Measurements from ENCODE around the gene RAB3A.

The RAB3A gene, protein sequence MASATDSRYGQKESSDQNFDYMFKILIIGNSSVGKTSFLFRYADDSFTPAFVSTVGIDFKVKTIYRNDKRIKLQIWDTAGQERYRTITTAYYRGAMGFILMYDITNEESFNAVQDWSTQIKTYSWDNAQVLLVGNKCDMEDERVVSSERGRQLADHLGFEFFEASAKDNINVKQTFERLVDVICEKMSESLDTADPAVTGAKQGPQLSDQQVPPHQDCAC

GRCh38 chr19:18203863-18204393, at the start of gene RAB3A:
RAB3A (minus strand) TSS chr19:18204042; CDS start chr19:18202740, 1,302 bp downstream.
- H3K9ac ChIP-seq (ENCODE audit: low read length in 5 of 5) = peak within 1 kb of the TSS; percentile 17 to 90 (median 87)

DNA sequence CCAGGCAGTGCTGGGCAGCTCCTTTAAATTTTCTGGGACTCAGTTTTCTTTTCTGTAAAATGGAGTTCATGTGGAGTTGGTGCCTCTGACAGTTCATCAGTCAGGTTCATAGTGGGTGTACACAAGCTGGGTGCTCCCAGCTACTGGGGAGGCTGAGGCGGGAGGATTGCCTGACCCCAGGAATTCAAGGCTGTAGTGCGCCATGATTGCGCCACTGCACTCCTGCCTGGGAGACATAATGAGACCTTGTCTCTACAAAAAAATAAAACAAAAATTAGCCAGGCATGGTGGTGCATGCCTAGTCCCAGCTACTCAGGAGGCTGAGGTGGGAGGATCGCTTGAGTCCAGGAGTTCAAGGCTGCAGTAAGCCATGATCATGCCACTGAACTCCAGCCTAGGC, 49.3 kb upstream of the RAB3A start:
- H3K9me3 ChIP-seq (ENCODE audit: control insufficient read depth in 5 of 5, low read length in 5 of 5) = peaks cover 0 to 5% (median 0%) of the 10 kb centered on the region in 5 donors
- peaks cover 0 to 7% (median 0%) of the 10 kb centered on the region in 5 donors for H3K4me1 ChIP-seq (ENCODE audit: control insufficient read depth in 5 of 5, insufficient read depth in 5 of 5, low read length in 5 of 5)
- H3K27me3 ChIP-seq (ENCODE audit: control insufficient read depth in 5 of 5, insufficient read depth in 4 of 5, low read length in 5 of 5) = peaks cover 11 to 17% (median 13%) of the 10 kb centered on the region in 5 donors
- no peak overlapping the region for H3K27ac ChIP-seq (ENCODE audit: low read depth, low read length)
- H3K36me3 ChIP-seq (ENCODE audit: control insufficient read depth in 5 of 5, insufficient read depth in 5 of 5, low read length in 5 of 5) = peaks cover 0 to 10% (median 5%) of the 10 kb centered on the region in 5 donors
- no peak overlapping the region for H3K4me3 ChIP-seq (ENCODE audit: low read depth in 1 of 5, low read length in 5 of 5)
- H3K9ac ChIP-seq (ENCODE audit: low read length in 5 of 5) = no peak overlapping the region

More at GRCh38 chr19:18203863-18204393, at the start of gene RAB3A:
- peaks cover 0 to 4% (median 2%) of the 10 kb centered on the region in 5 donors for H3K27me3 ChIP-seq (ENCODE audit: control insufficient read depth in 5 of 5, insufficient read depth in 4 of 5, low read length in 5 of 5)
- H3K27ac ChIP-seq (ENCODE audit: low read depth, low read length) = peak within 1 kb of the TSS; percentile 96
- peaks cover 0 to 9% (median 3%) of the 10 kb centered on the region in 5 donors for H3K36me3 ChIP-seq (ENCODE audit: control insufficient read depth in 5 of 5, insufficient read depth in 5 of 5, low read length in 5 of 5)
- peaks cover 3 to 31% (median 28%) of the 10 kb centered on the region in 5 donors for H3K4me1 ChIP-seq (ENCODE audit: control insufficient read depth in 5 of 5, insufficient read depth in 5 of 5, low read length in 5 of 5)
- peak within 1 kb of the TSS; percentile 78 to 86 (median 85) for H3K4me3 ChIP-seq (ENCODE audit: low read depth in 1 of 5, low read length in 5 of 5)
- H3K9me3 ChIP-seq (ENCODE audit: control insufficient read depth in 5 of 5, low read length in 5 of 5) = no peaks in the 10 kb centered on the region

DNA sequence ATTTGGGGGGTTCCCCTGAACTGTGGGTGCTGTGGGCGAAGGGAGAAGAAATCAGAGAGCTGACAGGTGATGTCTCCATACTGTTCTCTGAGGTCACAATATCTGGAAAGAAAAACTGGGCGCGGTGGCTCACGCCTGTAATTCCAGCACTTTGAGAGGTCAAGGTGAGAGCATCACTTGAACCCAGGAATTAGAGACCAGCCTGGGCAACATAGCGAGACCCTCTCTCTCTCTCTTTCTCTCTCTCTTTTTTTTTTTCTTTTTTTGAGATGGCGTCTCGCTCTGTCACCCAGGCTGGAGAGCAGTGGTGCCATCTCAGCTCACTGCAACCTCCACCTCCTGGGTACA, 48.5 kb upstream of the RAB3A start:
- H3K4me3 ChIP-seq (ENCODE audit: low read depth in 1 of 5, low read length in 5 of 5) = no peak overlapping the region
- H3K27ac ChIP-seq (ENCODE audit: low read depth, low read length) = no peak overlapping the region
- peaks cover 0 to 7% (median 0%) of the 10 kb centered on the region in 5 donors for H3K4me1 ChIP-seq (ENCODE audit: control insufficient read depth in 5 of 5, insufficient read depth in 5 of 5, low read length in 5 of 5)
- no peak overlapping the region for H3K9ac ChIP-seq (ENCODE audit: low read length in 5 of 5)
- peaks cover 11 to 17% (median 15%) of the 10 kb centered on the region in 5 donors for H3K27me3 ChIP-seq (ENCODE audit: control insufficient read depth in 5 of 5, insufficient read depth in 4 of 5, low read length in 5 of 5)
- H3K36me3 ChIP-seq (ENCODE audit: control insufficient read depth in 5 of 5, insufficient read depth in 5 of 5, low read length in 5 of 5) = peaks cover 0 to 6% (median 2%) of the 10 kb centered on the region in 5 donors
- peaks cover 0 to 5% (median 0%) of the 10 kb centered on the region in 5 donors for H3K9me3 ChIP-seq (ENCODE audit: control insufficient read depth in 5 of 5, low read length in 5 of 5)

GRCh38 chr19:18251587-18252369, 47.9 kb upstream of the RAB3A start:
- Histone ChIP-seq H3K27me3 (ENCODE audit: control insufficient read depth in 5 of 5, insufficient read depth in 4 of 5, low read length in 5 of 5) (peaks cover 11 to 17% (median 15%) of the 10 kb centered on the region in 5 donors), H3K27ac (ENCODE audit: low read depth, low read length) (no peak overlapping the region), H3K4me1 (ENCODE audit: control insufficient read depth in 5 of 5, insufficient read depth in 5 of 5, low read length in 5 of 5) (peaks cover 0 to 7% (median 0%) of the 10 kb centered on the region in 5 donors), H3K9me3 (ENCODE audit: control insufficient read depth in 5 of 5, low read length in 5 of 5) (peaks cover 0 to 5% (median 0%) of the 10 kb centered on the region in 5 donors), H3K9ac (ENCODE audit: low read length in 5 of 5) (no peak overlapping the region), H3K36me3 (ENCODE audit: control insufficient read depth in 5 of 5, insufficient read depth in 5 of 5, low read length in 5 of 5) (peaks cover 0 to under 1% (median 0%) of the 10 kb centered on the region in 5 donors), H3K4me3 (ENCODE audit: low read depth in 1 of 5, low read length in 5 of 5) (no peak overlapping the region)

GRCh38 chr19:18249834-18250233, 46.0 kb upstream of the RAB3A start:
- Histone ChIP-seq H3K9ac (ENCODE audit: low read length in 5 of 5) (no peak overlapping the region), H3K4me1 (ENCODE audit: control insufficient read depth in 5 of 5, insufficient read depth in 5 of 5, low read length in 5 of 5) (peaks cover 0 to 3% (median 0%) of the 10 kb centered on the region in 5 donors), H3K36me3 (ENCODE audit: control insufficient read depth in 5 of 5, insufficient read depth in 5 of 5, low read length in 5 of 5) (no peaks in the 10 kb centered on the region), H3K27me3 (ENCODE audit: control insufficient read depth in 5 of 5, insufficient read depth in 4 of 5, low read length in 5 of 5) (peaks cover 3 to 11% (median 9%) of the 10 kb centered on the region in 5 donors), H3K27ac (ENCODE audit: low read depth, low read length) (no peak overlapping the region), H3K4me3 (ENCODE audit: low read depth in 1 of 5, low read length in 5 of 5) (no peak overlapping the region), H3K9me3 (ENCODE audit: control insufficient read depth in 5 of 5, low read length in 5 of 5) (peaks cover 0 to 5% (median 0%) of the 10 kb centered on the region in 5 donors)

DNA sequence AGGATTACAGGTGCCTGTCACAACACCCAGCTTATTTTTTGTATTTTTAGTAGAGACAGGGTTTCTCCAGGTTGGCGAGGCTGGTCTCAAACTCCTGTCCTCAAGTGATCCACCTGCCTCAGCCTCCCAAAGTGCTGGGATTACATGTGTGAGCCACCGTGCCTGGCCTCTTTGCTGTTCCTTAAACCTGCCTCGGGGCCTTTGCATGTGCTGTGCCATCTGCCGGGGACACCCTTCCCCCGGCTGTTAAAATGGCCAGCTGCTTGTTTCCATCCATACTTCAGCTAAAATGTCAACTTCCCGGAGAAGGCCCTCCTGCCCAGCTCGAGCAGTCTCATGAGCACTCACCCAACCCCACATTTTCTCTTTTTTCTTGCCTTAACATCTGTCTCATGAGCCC, 41.5 kb upstream of the RAB3A start:
- Histone ChIP-seq H3K9ac (ENCODE audit: low read length in 5 of 5) (no peak overlapping the region), H3K4me1 (ENCODE audit: control insufficient read depth in 5 of 5, insufficient read depth in 5 of 5, low read length in 5 of 5) (no peaks in the 10 kb centered on the region), H3K36me3 (ENCODE audit: control insufficient read depth in 5 of 5, insufficient read depth in 5 of 5, low read length in 5 of 5) (no peaks in the 10 kb centered on the region), H3K9me3 (ENCODE audit: control insufficient read depth in 5 of 5, low read length in 5 of 5) (peaks cover 0 to 3% (median 0%) of the 10 kb centered on the region in 5 donors), H3K4me3 (ENCODE audit: low read depth in 1 of 5, low read length in 5 of 5) (no peak overlapping the region), H3K27me3 (ENCODE audit: control insufficient read depth in 5 of 5, insufficient read depth in 4 of 5, low read length in 5 of 5) (peaks cover 0 to 4% (median 0%) of the 10 kb centered on the region in 5 donors), H3K27ac (ENCODE audit: low read depth, low read length) (no peak overlapping the region)

DNA sequence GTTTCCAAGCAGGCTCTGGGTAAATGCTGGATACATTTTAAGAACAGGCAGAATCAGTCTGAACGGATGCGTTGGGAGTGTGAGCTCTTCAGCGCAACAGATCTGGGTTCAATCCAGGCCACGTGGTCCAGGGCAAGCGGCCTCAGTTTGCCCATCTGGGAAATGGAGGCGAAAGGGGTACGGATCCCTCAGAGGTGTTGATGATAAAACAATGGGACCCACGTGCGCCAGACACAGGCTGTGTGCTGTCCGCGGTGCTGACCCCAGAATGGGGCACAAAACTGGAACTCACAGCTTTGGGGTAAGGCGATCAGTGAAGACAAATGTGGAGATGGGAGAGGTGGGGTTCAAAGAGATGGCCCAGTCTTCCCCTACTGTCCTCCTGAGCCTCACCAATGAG, 35.5 kb upstream of the RAB3A start:
- Histone ChIP-seq H3K4me1 (ENCODE audit: control insufficient read depth in 5 of 5, insufficient read depth in 5 of 5, low read length in 5 of 5) (no peaks in the 10 kb centered on the region), H3K27me3 (ENCODE audit: control insufficient read depth in 5 of 5, insufficient read depth in 4 of 5, low read length in 5 of 5) (peaks cover 5 to 21% (median 14%) of the 10 kb centered on the region in 5 donors), H3K9ac (ENCODE audit: low read length in 5 of 5) (no peak overlapping the region), H3K36me3 (ENCODE audit: control insufficient read depth in 5 of 5, insufficient read depth in 5 of 5, low read length in 5 of 5) (no peaks in the 10 kb centered on the region), H3K4me3 (ENCODE audit: low read depth in 1 of 5, low read length in 5 of 5) (no peak overlapping the region), H3K27ac (ENCODE audit: low read depth, low read length) (no peak overlapping the region), H3K9me3 (ENCODE audit: control insufficient read depth in 5 of 5, low read length in 5 of 5) (no peaks in the 10 kb centered on the region)

DNA sequence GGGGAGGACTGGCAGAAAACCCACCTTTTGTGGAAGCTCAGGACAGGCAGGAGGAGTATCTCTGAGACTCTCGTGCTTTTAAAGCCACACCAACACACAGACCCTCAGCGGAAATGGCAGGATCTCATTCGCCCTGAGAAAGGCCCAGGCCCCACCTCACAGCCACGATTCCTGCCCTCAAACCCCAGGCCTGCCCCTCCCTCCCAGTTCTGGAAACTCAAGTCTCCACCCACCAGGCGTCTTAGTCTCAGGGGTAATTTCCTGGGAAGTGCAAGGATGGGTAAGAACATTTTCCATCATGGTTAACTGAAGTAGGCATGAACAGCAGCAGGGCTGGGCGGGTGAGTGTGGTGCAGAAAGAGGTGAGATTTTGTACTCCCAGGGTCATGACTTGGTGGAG, 30.4 kb upstream of the RAB3A start:
- peaks cover 0 to 13% (median 7%) of the 10 kb centered on the region in 5 donors for H3K9me3 ChIP-seq (ENCODE audit: control insufficient read depth in 5 of 5, low read length in 5 of 5)
- H3K4me3 ChIP-seq (ENCODE audit: low read depth in 1 of 5, low read length in 5 of 5) = no peak overlapping the region
- no peak overlapping the region for H3K9ac ChIP-seq (ENCODE audit: low read length in 5 of 5)
- H3K4me1 ChIP-seq (ENCODE audit: control insufficient read depth in 5 of 5, insufficient read depth in 5 of 5, low read length in 5 of 5) = peaks cover 0 to 8% (median 0%) of the 10 kb centered on the region in 5 donors
- no peaks in the 10 kb centered on the region for H3K36me3 ChIP-seq (ENCODE audit: control insufficient read depth in 5 of 5, insufficient read depth in 5 of 5, low read length in 5 of 5)
- H3K27ac ChIP-seq (ENCODE audit: low read depth, low read length) = no peak overlapping the region
- H3K27me3 ChIP-seq (ENCODE audit: control insufficient read depth in 5 of 5, insufficient read depth in 4 of 5, low read length in 5 of 5) = peaks cover 16 to 47% (median 45%) of the 10 kb centered on the region in 5 donors

- Histone ChIP-seq H3K27ac (ENCODE audit: low read depth, low read length) (no peak overlapping the region), H3K4me3 (ENCODE audit: low read depth in 1 of 5, low read length in 5 of 5) (no peak overlapping the region), H3K9ac (ENCODE audit: low read length in 5 of 5) (no peak overlapping the region), H3K36me3 (ENCODE audit: control insufficient read depth in 5 of 5, insufficient read depth in 5 of 5, low read length in 5 of 5) (no peaks in the 10 kb centered on the region), H3K27me3 (ENCODE audit: control insufficient read depth in 5 of 5, insufficient read depth in 4 of 5, low read length in 5 of 5) (peaks cover 13 to 46% (median 45%) of the 10 kb centered on the region in 5 donors), H3K4me1 (ENCODE audit: control insufficient read depth in 5 of 5, insufficient read depth in 5 of 5, low read length in 5 of 5) (peaks cover 0 to 8% (median 0%) of the 10 kb centered on the region in 5 donors), H3K9me3 (ENCODE audit: control insufficient read depth in 5 of 5, low read length in 5 of 5) (peaks cover 0 to 13% (median 7%) of the 10 kb centered on the region in 5 donors)
These were observed 29.5 kb upstream of the RAB3A start for GRCh38 chr19:18233224-18233825.

Measured in subcutaneous abdominal adipose tissue (tissue), 5 donors.